NCI-H1092 (cell line): ENCODE data around the gene ZNF407.

Experiments
- DNase-seq: peaks from one replicate; lab custom pipeline; 2025; lab: John Stamatoyannopoulos, UW

Gene ZNF407

DNA sequence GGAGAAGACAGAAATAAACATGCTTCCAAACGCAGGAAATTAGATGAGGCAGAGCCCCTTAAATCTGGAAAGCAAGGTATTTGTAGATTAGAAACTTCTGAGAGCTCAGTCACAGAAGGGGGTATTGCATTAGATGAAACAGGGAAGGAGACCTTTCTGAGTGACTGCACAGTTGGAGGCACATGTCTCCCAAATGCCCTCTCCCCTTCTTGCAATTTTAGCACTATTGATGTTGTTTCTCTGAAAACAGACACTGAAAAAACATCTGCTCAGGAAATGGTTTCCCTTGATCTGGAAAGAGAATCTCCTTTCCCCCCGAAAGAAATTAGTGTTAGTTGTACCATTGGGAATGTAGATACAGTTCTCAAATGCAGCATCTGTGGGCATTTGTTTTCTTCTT, 33.5 kb downstream of the ZNF407 start:
- no peak for DNase-seq

DNA sequence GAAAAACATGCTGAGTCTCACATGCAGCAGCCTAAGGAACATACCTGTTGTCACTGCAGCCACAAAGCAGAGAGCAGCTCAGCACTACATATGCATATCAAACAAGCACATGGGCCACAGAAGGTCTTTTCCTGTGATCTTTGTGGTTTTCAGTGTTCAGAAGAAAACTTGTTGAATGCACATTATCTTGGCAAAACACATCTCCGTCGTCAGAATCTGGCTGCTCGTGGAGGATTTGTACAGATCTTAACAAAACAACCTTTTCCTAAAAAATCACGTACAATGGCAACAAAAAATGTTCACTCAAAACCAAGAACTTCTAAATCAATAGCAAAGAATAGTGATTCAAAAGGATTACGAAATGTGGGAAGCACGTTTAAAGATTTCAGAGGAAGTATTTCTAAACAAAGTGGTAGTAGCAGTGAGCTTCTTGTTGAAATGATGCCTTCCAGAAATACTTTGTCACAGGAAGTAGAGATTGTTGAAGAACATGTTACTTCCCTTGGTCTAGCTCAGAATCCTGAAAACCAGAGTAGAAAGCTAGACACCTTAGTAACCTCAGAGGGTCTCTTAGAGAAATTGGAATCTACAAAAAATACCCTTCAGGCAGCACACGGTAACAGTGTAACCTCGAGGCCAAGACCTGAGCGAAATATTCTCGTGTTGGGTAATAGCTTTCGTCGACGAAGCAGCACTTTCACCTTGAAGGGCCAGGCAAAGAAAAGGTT, 34.1 kb downstream of the ZNF407 start:
- no peak for DNase-seq

DNA sequence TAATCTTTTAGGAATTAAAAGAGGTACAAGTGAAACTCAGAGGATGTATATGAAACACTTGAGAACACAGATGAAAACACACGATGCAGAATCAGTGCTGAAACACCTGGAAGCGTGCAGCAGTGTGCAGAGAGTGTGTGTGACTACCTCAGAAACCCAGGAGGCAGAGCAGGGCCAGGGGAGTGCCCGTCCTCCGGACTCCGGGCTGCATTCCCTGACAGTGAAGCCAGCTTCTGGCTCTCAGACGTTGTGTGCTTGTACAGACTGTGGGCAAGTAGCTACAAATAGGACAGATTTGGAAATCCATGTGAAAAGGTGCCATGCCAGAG, 34.6 kb downstream of the ZNF407 start:
- DNase-seq, result no peak

DNA sequence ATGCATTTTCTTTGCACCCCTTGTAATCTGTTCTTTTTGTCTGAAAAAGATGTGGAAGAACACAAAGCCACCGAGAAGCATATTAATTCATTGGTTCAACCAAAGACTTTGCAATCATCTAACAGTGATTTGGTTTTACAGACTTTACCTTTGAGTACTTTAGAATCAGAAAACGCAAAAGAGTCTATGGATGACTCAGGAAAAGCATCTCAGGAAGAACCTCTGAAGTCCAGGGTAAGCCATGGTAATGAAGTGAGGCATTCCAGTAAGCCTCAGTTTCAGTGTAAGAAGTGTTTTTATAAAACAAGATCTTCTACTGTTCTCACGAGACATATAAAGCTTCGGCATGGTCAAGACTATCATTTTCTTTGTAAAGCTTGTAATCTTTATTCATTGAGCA, 35.2 kb downstream of the ZNF407 start:
- no peak for DNase-seq

DNA sequence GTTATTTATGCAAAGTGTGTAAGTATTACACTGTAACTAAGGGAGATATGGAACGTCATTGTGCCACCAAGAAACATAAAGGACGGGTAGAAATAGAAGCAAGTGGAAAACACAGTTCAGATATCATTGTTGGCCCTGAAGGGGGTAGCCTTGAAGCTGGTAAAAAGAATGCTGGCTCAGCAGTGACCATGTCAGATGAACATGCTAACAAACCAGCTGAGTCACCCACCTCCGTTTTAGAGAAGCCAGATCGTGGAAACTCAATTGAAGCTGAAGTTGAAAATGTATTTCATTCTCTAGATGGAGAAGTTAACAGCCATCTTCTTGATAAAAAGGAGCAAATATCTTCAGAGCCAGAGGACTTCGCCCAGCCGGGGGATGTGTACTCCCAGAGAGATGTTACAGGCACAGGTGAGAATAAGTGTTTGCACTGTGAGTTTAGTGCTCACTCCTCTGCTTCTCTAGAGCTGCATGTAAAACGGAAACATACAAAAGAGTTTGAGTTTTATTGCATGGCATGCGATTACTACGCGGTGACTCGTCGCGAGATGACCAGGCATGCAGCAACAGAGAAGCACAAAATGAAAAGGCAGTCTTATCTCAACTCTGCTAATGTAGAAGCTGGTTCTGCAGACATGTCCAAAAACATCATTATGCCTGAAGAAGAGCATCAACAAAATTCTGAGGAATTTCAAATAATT, 36.1 kb downstream of the ZNF407 start:
- no peak for DNase-seq

DNA sequence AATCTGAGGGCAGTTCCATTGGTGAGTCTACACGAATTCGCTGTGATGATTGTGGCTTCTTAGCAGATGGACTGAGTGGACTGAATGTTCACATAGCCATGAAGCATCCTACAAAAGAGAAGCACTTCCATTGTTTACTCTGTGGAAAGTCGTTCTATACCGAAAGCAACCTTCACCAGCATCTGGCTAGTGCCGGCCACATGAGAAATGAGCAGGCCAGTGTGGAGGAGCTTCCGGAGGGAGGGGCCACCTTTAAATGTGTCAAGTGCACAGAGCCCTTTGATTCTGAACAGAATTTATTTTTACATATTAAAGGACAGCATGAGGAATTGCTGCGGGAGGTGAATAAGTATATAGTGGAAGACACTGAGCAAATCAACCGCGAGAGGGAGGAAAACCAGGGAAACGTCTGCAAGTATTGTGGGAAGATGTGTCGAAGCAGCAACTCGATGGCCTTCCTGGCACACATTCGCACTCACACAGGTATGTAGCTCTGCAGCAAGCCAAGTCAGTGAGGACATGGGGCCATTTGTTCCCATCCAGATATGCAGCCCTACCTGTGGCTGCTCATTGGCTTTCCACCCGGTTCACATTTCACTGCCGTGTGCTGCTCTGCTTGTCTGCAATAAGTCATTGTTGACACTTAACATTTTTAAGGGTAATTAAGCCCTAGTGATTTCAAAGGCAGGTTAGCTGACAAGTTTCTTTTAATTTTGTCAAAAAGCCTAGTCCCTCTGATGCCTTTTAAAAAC, 37.7 kb downstream of the ZNF407 start:
- DNase-seq, result no peak

DNA sequence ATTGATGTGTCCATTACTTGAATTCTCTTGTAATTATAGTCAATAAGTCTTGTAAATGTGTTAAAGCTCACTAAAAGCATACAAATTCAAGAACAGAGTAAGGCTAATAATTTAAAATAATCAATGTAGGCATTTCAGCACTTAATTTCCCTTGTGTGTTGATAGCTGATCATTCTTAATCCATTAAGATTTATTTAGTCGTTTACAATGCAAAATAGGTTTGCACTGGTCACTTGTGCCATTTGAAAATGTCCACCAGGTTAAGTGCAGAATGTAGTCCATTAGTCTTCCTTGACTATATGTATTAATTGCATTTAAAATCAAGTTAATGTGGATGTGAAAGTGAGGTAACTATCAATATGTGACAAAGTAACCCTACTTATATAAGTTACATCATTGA, 39.4 kb downstream of the ZNF407 start:
- no peak for DNase-seq

DNA sequence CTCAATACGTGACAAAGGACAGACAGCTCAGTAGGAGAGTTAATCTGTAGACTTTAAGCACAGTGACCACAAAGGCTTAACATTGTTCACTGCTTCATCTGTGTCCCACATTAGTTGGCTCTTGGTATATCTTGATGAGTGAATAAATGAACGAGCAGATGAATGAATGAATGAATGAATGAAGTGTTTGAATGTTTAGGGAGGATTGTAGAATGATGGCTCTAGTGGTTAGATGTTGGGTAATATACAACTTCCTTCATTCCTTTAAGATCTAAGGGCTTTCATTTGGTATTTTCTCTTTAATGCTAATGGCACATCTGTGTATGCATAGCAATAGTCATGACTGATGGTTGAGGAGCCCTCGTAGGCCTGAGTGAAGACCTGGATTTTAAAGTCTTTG, 40.5 kb downstream of the ZNF407 start:
- no peak for DNase-seq

DNA sequence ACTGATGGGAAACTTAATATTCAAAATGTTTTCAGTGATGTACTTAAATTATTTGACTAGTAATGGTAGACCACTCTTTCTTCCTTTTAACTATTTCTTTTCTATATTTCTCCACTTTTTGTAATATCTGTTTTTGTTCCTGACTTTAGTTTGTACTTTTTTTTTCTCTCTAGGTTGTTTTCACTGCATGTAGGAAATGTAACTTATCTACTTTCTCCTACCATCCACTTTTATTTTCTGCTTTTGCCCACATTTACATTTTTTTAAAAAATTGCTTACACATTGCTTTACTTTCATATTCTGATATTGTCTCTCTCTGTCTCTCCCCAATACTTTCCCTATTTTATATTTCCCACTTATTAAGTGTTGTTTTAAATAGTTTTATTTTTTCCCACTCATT, 47.0 kb downstream of the ZNF407 start:
- no peak for DNase-seq

DNA sequence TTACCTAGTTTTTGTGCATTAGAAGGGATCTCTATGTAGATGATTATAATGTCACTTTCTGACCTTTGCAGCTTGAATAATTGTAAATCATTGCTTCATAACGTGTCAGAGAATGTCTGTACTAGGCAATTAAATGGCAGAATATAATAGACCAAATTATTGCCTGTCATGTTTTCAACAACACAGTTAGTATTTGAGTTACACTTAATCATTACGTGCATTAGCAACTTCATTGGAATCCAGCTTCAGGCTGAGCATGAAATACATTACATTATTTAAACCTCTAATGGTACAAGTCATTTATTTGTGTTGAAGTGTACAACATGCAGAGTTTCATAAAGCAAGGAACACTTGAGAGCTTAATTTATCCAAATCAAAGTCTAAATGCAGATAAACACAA, 48.0 kb downstream of the ZNF407 start:
- no peak for DNase-seq

DNA sequence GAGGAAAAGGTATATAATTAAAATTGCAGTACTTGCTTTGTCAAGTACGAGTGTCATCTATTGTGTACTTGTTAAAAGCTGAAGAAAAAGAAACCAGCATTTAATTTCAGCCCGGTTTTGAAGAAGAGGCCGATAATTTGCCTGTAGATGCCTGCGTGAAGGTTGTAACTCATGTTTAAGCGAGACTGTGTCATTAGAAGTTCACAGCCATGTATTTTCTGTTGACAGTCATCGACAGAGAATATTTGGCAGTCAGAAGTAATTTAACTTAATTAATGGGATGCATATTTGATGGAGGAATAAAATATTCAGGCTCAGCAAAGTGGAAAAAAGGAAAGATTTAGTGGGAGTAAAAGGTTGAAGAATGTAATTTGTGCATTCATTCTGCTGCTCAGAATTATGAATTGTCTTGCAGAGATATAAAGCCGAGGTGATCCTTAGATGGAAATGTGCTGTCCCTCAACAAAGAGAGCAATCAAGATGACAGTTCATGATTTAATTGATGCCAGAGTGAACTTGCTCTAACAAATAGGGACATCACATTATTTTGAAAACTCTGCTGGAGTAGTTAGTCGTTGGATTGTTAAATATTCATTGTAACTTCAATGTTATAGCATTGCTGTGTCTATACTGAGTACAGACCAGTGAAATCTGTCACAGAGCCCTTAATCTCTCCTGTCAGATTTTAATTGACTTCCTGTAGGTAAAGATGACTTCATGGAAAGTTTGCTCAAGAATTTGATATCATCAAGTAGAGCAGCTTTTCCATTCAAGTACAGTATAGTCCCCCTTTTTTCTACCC, 53.9 kb downstream of the ZNF407 start:
- DNase-seq, result no peak

DNA sequence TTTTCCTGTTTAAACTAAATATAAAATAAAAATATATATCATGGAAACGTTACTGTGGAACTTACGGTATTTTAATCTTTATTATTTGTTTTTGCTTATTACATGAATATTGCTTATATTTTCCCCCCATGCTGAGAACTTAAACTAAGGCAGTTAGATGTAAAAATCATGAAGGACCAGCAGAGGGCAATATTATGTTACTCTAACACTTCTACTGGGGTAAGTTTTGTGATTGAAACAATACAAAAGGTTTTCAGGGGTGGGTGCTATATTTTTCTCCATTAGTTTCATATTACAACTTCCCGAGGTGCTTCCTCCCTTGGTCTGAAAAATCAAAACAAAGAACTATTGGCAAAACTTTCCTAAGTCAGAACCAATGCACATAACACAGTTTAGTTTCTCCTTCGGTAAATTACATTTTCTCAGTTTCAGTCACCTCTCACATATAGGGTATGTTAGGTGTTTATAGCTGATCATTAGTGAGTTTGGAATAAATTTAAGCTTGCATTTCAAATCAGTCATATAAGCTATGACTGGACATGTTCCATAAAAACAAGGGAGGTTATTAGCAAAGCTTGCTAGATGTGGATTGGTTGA, 54.8 kb downstream of the ZNF407 start:
- peak; percentile 23 for DNase-seq

DNA sequence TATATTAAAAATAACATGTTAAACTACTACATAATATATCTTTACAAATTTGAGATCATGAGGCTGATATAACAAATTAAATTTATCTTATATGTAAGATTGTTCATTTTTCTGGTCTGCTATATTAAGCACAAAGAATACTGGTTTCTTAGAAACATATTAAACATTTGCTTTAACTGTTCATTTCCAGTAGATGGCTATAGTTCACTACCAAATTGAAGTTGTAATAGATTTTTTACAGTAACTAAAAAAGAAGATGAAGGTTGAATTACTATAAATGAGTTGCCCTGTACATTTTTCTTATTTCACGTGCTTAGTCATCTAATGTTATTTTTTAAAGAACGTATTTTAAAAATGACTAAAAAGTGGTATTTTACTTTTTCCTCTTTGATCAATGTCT, 57.0 kb downstream of the ZNF407 start:
- DNase-seq, result no peak

DNA sequence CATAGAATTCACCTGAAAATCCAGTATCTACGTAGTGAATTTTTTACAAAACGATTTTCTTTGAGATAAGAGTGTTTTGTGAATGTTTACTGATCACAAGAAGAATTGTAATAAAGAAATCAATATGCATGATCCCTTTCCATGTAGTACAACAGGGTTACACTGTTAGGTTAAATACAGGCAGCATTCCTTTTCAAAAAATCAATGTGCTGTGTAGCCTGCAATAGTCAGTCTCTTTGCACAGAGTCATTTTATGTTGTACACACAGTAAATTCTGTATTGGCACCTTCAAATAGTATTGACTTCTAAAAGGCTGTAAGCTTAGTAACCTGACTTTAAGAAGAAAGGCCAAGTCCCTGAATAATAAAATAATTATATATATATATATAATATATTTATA, 63.3 kb downstream of the ZNF407 start:
- DNase-seq, result no peak

DNA sequence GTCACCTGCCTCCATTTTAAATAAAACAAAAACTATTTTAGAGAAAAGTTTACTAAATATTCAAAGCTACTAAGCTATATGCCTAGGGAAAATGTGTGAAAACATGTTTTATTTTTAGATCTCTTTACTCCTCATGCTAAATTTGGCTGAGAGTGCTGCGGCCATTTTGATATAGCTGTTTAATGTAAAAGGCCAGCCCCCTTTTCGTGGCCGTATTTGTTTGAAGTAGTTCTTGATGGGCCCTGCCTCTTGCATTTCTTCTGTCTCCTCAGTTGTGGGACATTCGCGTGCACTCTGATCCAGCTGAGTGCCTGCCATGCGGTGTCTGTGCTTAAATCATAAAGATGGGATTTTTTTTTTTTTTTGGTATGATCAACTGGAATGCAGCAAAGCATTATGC, 64.0 kb downstream of the ZNF407 start:
- no peak for DNase-seq

DNA sequence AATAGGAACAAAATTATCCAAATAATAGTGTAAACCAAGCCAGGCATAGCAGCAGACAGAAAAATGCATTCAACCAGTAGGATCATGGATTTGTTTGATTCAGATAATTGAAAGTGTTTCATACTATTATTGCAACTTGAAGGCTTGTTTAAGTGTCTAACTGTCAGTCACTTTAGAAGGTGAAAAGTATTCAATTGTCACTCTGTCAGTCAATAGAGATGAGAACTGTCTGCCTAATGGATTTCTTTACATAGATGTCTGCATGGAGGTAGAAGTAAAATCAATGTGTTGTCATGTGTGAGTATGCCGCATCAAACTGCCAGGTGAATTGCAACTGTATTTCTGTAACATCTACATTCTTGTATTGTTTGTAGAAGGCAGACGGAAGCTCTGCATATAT, 65.0 kb downstream of the ZNF407 start:
- DNase-seq, result no peak

DNA sequence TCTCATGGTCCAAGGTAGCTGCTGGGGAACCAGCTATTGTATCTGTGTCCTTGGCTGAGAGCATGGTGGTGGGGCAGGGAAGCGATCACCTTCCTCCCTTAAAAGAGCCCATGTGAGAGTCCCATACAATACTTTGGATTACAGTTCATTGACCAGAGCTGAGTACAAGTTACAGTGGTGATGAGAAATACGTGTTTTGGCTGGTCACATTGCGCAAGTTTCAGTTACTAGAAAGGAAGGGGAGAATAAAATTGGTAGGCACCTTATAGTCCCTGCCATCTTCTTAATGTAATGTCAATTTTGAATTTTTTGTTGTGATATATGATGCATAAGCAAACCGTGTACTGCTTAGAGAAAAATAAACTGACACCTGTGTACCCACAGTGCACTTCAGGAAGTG, 67.7 kb downstream of the ZNF407 start:
- no peak for DNase-seq

DNA sequence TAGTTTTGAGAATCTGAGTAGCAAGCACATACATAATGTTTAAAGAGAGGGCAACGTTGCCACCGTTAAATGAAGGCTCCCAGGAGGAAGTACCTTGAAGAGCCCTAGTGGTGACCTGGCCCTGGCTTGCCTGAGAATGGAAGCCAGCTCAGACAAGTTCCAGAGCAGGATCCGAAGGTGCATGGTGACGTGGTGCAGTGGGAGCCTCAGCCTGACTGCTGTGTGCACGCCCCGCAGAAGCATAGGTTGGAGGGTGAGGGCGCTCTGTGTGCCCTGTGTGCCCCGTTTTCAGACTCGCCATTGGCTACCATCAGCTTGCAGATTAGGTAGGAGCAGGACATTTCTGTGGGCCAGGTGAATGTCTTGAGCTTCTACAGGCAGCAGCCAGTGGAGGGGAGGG, 68.2 kb downstream of the ZNF407 start:
- no peak for DNase-seq

DNA sequence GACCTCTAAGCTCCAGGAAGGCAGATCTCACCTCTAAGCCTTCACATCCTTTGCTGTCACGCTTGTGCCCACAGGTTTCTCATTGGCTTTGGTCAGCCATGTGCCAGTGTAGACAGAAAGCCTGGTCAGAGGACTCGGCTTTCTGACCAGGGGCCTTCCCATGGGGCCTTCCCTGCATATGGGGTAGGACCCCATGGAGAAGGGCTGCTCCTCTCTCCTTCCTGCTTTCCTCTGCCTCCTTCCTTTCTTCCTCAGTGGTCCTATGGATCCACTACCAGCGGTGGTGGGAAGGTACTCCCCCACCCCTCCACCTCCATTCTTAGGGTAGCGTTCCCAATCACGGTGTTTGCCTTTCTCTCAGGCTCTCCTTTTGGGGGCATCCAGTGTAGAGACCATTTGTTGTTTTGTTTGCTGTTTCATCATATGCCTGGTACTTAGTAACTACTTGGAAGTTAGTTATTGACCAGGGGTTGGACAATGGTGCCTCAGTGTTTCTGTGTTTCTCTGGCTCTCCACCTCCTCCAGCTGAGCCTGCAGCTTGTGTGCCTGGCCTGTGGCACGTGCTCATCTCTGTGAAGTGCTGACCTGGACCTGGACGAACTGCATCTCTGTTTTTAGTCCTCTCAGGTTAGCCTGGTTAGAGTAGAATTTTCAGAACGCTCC, 71.6 kb downstream of the ZNF407 start:
- DNase-seq, result no peak

DNA sequence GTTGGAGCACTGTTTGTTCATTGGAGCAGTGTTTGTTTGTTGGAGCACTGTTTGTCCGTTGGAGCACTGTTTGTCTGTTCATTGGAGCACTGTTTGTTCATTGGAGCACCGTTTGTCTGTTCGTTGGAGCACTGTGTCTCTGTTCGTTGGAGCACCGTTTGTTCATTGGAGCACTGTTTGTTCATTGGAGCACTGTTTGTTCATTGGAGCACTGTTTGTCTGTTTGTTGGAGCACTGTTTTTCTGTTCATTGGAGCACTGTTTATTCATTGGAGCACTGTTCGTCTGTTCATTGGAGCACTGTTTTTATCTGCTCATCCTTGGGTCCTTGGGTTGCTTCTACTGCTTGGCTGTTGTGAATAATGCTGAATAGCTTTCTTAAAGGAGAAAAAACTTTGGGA, 74.7 kb downstream of the ZNF407 start:
- no peak for DNase-seq

DNA sequence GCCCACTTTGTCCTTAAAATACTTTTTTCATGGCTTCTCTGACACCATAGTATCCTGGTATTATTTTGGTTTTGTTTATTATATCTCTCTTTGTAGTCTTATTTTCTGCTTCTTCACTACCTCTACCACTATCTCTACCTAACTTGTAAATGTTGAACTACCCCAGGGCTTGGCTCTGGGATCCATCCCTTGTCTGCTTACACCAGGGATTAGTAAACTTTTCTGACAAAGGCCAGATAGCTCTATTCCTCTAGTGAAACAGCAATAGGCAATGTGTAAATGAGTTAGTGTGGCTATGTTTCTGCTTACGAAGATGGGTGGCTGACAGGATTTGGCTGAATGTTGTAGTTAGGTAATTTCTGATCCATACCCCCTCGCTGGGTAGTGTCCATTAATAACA, 76.8 kb downstream of the ZNF407 start:
- no peak for DNase-seq
